Measurements from ENCODE around the gene PACSIN2. TPM values are rescaled to one million over a fixed set of nuclear protein-coding genes. Genes with fewer than 3 reads are reported as not detected.

The PACSIN2 gene
- total RNA-seq, 1 donor from 2014 or later, result 93.7 TPM

DNA sequence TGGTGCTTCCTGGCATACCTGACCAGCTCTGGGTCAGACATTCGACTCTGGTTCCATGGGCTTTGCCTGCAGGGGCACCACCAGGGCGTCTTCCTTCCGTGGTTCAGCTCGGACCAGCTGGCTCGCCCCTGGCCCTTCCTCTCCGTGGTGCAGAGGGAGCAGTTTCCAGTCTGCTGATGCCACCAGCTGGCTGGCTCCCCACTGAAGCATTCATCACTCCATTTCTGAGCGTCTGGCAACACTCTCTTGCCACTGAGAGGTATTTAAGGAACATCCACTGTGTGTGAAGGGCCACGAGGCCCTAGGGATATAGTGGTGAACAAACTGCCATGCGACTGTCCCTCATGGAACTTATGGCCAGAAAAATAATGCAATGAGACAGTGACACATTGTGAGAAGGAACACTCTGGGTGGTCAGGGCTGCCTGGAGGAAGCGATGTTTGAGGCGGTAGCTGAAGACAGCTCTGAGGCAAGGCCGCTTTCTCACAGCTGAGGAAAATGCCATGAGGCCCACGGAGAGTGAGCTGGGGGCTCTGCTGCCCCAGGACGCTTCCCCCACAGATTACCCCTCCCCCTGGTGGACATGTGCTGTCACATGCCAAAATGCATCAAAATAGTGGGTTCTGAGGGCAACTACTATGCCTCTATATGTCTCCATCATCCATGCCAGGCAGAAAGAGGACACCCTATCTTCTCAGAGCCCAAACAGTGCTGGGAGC lies 113.0 kb downstream of the PACSIN2 start:
- Mint-ChIP-seq H3K9me3 (ENCODE audit: unreplicated experiment) (no peaks in the 10 kb centered on the region), H3K36me3 (ENCODE audit: low read depth, unreplicated experiment) (peaks cover 6% of the 10 kb centered on the region), H3K4me1 (ENCODE audit: unreplicated experiment) (peaks cover 42% of the 10 kb centered on the region), H3K27ac (ENCODE audit: unreplicated experiment) (no peak overlapping the region), H3K27me3 (ENCODE audit: unreplicated experiment) (peaks cover 6% of the 10 kb centered on the region), H3K4me3 (ENCODE audit: unreplicated experiment) (no peak overlapping the region)
- no peak for DNase-seq (ENCODE audit: low spot score)
- peak; percentile 55 for TF ChIP-seq CTCF (IDR thresholded peaks at IDR 0.05; ENCODE audit: unreplicated experiment)

GRCh38 chr22:42897960-42898359 lies 117.0 kb downstream of the PACSIN2 start:
- Mint-ChIP-seq H3K4me1 (ENCODE audit: unreplicated experiment) (peaks cover 28% of the 10 kb centered on the region), H3K4me3 (ENCODE audit: unreplicated experiment) (peak overlapping the region; percentile 44), H3K36me3 (ENCODE audit: low read depth, unreplicated experiment) (no peaks in the 10 kb centered on the region), H3K27ac (ENCODE audit: unreplicated experiment) (no peak overlapping the region), H3K27me3 (ENCODE audit: unreplicated experiment) (peaks cover 4% of the 10 kb centered on the region), H3K9me3 (ENCODE audit: unreplicated experiment) (no peaks in the 10 kb centered on the region)
- no peak for TF ChIP-seq CTCF (IDR thresholded peaks at IDR 0.05; ENCODE audit: unreplicated experiment)
- no peak for DNase-seq (ENCODE audit: low spot score)

- H3K27ac Mint-ChIP-seq (ENCODE audit: unreplicated experiment), result no peak overlapping the region
Observed at GRCh38 chr22:42895541-42895981, 119.4 kb downstream of the PACSIN2 start.

DNA sequence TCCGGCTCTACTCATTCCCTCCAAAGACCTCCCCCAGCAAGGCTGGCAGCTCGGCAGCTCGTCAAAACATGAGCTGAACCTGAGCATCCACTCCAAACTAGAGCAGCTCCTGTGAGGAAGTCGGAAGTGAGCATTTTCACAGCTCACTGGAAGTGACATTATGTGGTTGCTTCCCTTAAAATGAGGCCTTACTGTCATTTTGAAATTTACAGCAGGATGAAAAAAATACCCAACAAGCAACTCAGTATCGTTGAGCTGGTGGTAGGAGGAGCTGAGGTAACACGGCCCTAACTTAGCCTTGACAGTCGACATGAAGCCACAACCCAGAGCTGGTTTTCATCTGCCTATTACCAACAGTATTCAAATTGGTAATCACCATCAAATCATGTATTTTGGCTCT lies 119.9 kb downstream of the PACSIN2 start:
- no peak for DNase-seq (ENCODE audit: low spot score)
- H3K4me1 Mint-ChIP-seq (ENCODE audit: unreplicated experiment), result peaks cover 33% of the 10 kb centered on the region
- H3K4me3 Mint-ChIP-seq (ENCODE audit: unreplicated experiment), result no peak overlapping the region
- no peak for TF ChIP-seq CTCF (IDR thresholded peaks at IDR 0.05; ENCODE audit: unreplicated experiment)
- H3K27ac Mint-ChIP-seq (ENCODE audit: unreplicated experiment), result no peak overlapping the region
- H3K9me3 Mint-ChIP-seq (ENCODE audit: unreplicated experiment), result no peaks in the 10 kb centered on the region
- H3K27me3 Mint-ChIP-seq (ENCODE audit: unreplicated experiment), result peaks cover 4% of the 10 kb centered on the region
- H3K36me3 Mint-ChIP-seq (ENCODE audit: low read depth, unreplicated experiment), result peaks cover 3% of the 10 kb centered on the region

More at GRCh38 chr22:42895541-42895981, 119.4 kb downstream of the PACSIN2 start:
- Mint-ChIP-seq H3K9me3 (ENCODE audit: unreplicated experiment) (no peaks in the 10 kb centered on the region), H3K4me3 (ENCODE audit: unreplicated experiment) (no peak overlapping the region), H3K27me3 (ENCODE audit: unreplicated experiment) (peaks cover 4% of the 10 kb centered on the region), H3K4me1 (ENCODE audit: unreplicated experiment) (peaks cover 33% of the 10 kb centered on the region), H3K36me3 (ENCODE audit: low read depth, unreplicated experiment) (peaks cover 3% of the 10 kb centered on the region)
- no peak for TF ChIP-seq CTCF (IDR thresholded peaks at IDR 0.05; ENCODE audit: unreplicated experiment)
- no peak for DNase-seq (ENCODE audit: low spot score)

DNA sequence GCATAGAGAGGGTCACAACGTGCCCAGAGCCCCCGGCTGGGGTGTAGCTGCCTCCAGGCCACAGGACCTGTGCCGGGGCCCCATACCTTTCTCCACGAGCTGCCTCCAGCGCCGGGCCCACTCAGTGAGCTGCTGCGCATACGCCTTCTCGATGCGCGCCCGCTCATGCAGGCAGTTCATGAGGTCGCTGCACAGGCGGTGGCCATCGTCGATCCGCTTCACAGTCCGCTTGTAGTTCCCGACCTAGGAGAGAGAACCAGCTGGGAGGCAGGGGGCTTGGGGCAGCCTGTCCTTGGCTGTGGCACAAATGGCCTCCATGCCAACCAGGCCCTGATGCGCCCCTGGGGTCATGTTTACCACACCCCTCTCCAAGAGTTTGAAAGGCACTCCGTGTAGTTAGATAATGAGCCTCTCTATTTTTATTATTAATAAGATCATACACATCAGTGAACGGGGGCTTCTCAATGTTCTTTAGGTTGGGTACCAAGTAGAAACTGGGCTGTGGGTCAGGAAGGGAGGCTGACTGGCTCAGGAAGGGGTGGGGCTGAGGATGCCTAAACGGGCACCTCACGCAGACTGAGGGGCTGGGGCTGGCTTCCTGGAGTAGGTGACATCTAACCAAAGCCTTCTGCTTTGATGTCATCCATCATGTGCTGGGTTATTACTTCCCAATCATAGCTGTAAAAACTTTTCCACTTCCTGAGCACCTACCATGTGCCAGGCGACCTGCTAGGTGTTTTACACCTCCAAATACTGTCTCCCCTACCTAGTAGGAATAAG lies 121.4 kb downstream of the PACSIN2 start:
- no peak overlapping the region for H3K27ac Mint-ChIP-seq (ENCODE audit: unreplicated experiment)
- no peak for DNase-seq (ENCODE audit: low spot score)
- no peak for TF ChIP-seq CTCF (IDR thresholded peaks at IDR 0.05; ENCODE audit: unreplicated experiment)
- no peaks in the 10 kb centered on the region for H3K9me3 Mint-ChIP-seq (ENCODE audit: unreplicated experiment)
- H3K27me3 Mint-ChIP-seq (ENCODE audit: unreplicated experiment), result no peaks in the 10 kb centered on the region
- H3K4me3 Mint-ChIP-seq (ENCODE audit: unreplicated experiment), result no peak overlapping the region
- H3K4me1 Mint-ChIP-seq (ENCODE audit: unreplicated experiment), result peaks cover 30% of the 10 kb centered on the region
- H3K36me3 Mint-ChIP-seq (ENCODE audit: low read depth, unreplicated experiment), result peaks cover 15% of the 10 kb centered on the region

Data from endothelial cell (in vitro differentiated cells).